HepG2 (cell line): ENCODE results near the gene METRN. TPM values are rescaled to one million over a fixed set of nuclear protein-coding genes. Genes with fewer than 3 reads are reported as not detected.

Experiments
- ATAC-seq: fragments of 200-7000 bp; cut with Tn5 transposase; 3 replicates; pipeline ENCODE4 v1.9.1; 2020; ENCODE audit warnings: mild to moderate bottlenecking, moderate library complexity
- BruUV-seq: library from RNA; stranded (reverse); fragments of 400-500 nt; replicated peaks from 2 replicates; lab custom pipeline; 2021; lab: Mats Ljungman, UMichigan
- CTCF ChIA-PET: fragments of 300-600 bp; formaldehyde crosslinking; extraction: SDS; loops from one replicate; lab custom pipeline; 2021; ENCODE audit warnings: low total read pairs, inconsistent platforms, low intra/inter-chr PET ratio; lab: Yijun Ruan, JAX
- POLR2A ChIA-PET: fragments of 350-600 bp; sonication (Branson Sonifier 250); formaldehyde crosslinking; loops from one replicate; lab custom pipeline; 2020; ENCODE audit warnings: antibody characterized with exemption, inconsistent platforms; lab: Yijun Ruan, JAX
- DNase-seq: peaks from one replicate; pipeline ENCODE4 v3.0.0-alpha.2; 2015; ENCODE audit warnings: low spot score
- FAIRE-seq: peaks from 3 replicates; lab custom pipeline; 2011; peaks lifted over from hg19 to GRCh38; lab: Jason Lieb, UNC
- H2AFZ ChIP-seq: one replicate; pipeline ENCODE4 v1.6.1; 2011; ENCODE audit warnings: low read length, inconsistent platforms
- H3K27ac ChIP-seq: fragments of 300-600 bp; 3 replicates; pipeline ENCODE4 v1.8.0; 2011; ENCODE audit warnings: mixed run types, mild to moderate bottlenecking, mixed read lengths, low read length, inconsistent platforms; ENCODE audit not compliant: insufficient read depth; ENCODE audit errors: extremely low read length
- H3K27me3 ChIP-seq, 2 experiments: fragments of 200-600 bp in 1 of 2; 2 replicates in 1 of 2; 3 replicates in 1 of 2; pipeline versions ENCODE4 v1.6.0 to v1.8.0; 2011; ENCODE audit warnings: low read length in 2 of 2, mild to moderate bottlenecking in 2 of 2, moderate library complexity in 2 of 2, inconsistent platforms in 1 of 2; ENCODE audit not compliant: insufficient read depth in 2 of 2, control insufficient read depth in 1 of 2
- H3K36me3 ChIP-seq, 2 experiments: fragments of 200-600 bp in 1 of 2; replicated peaks in 1 of 2; 2 replicates in 1 of 2; 3 replicates in 1 of 2; pipeline versions ENCODE4 v1.5.1 to v1.8.0; 2011; ENCODE audit warnings: low read length in 2 of 2, inconsistent platforms in 1 of 2; ENCODE audit not compliant: insufficient read depth in 2 of 2, control insufficient read depth in 1 of 2
- H3K4me1 ChIP-seq: 2 replicates; pipeline ENCODE4 v1.5.1; 2012; ENCODE audit warnings: low read length, inconsistent platforms; ENCODE audit not compliant: insufficient read depth
- H3K4me2 ChIP-seq: 2 replicates; pipeline ENCODE4 v1.6.0; 2011; ENCODE audit warnings: low read depth, low read length, inconsistent platforms
- H3K4me3 ChIP-seq, 3 experiments: fragments of 200-600 bp in 1 of 3; sonication (generic), shearing (Covaris generic) in 1 of 3; replicated peaks in 1 of 3; 2 replicates each; pipeline ENCODE4 v1.5.1; 2011 to 2016; ENCODE audit warnings: low read length in 3 of 3, inconsistent platforms in 2 of 3, low read depth in 2 of 3, mild to moderate bottlenecking in 2 of 3, control low read depth in 1 of 3, mixed read lengths in 1 of 3; ENCODE audit not compliant: insufficient read depth in 1 of 3
- H3K79me2 ChIP-seq: one replicate; pipeline ENCODE4 v1.6.1; 2011; ENCODE audit warnings: low read length, inconsistent platforms; ENCODE audit not compliant: insufficient read depth
- H3K9ac ChIP-seq: 2 replicates; pipeline ENCODE4 v1.6.0; 2011; ENCODE audit warnings: mild to moderate bottlenecking, low read depth, low read length, inconsistent platforms; ENCODE audit not compliant: insufficient read depth
- H3K9me3 ChIP-seq: 2 replicates; pipeline ENCODE4 v1.5.1; 2012; ENCODE audit warnings: mild to moderate bottlenecking, low read length
- H4K20me1 ChIP-seq: 2 replicates; pipeline ENCODE4 v1.6.0; 2011; ENCODE audit warnings: inconsistent platforms, mild to moderate bottlenecking, low read length, moderate library complexity; ENCODE audit not compliant: insufficient read depth
- HNRNPK ChIP-seq: fragments of 200-400 bp; formaldehyde crosslinking; IDR thresholded peaks from 2 replicates; pipeline ENCODE4 v1.6.1; 2018; ENCODE audit warnings: low read length, low read depth, moderate library complexity, mild to moderate bottlenecking; ENCODE audit not compliant: poor library complexity, severe bottlenecking
- IRF9 ChIP-seq: sonication (generic); formaldehyde crosslinking; IDR thresholded peaks from 2 replicates; pipeline ENCODE4 v1.8.0; 2022; ENCODE audit warnings: missing genetic modification reagents, mild to moderate bottlenecking, borderline replicate concordance
- MAF1 ChIP-seq: sonication (generic); formaldehyde crosslinking; IDR thresholded peaks from 2 replicates; pipeline ENCODE4 v1.5.0; 2020; ENCODE audit warnings: missing genetic modification reagents, borderline replicate concordance
- TMF1 ChIP-seq: sonication (generic); formaldehyde crosslinking; IDR thresholded peaks from 2 replicates; pipeline ENCODE4 v1.8.1; 2022; ENCODE audit warnings: low read depth, missing genetic modification reagents
- ZFP36 ChIP-seq: fragments of 150-350 bp; IDR thresholded peaks from 2 replicates; pipeline ENCODE4 v1.6.1; 2018; ENCODE audit warnings: borderline replicate concordance, low read length, low read depth; ENCODE audit not compliant: partially characterized antibody
- ZNF24 ChIP-seq: fragments of 450-650 bp; IDR thresholded peaks from 2 replicates; pipeline ENCODE4 v1.6.1; 2017; ENCODE audit warnings: antibody characterized with exemption, mild to moderate bottlenecking
- WGBS: methylation state at CpG from one replicate; pipeline ENCODE4 v1.1.6; 2017; ENCODE audit warnings: low lambda C conversion rate; 5-methylcytosine and 5-hydroxymethylcytosine counted together
- in situ Hi-C: cut with HindIII; loops from 2 replicates; pipeline ENCODE4 v1.10.0; 2017; ENCODE audit warnings: low pct_unique_long_range_greater_than_20kb; ENCODE audit not compliant: extremely low pct_ligation_motif_present
- intact Hi-C: fragments of 100-400 bp; cut with micrococcal nuclease; formaldehyde crosslinking; loops from one replicate; pipeline ENCODE4 v1.10.0; 2022; ENCODE audit not compliant: unreplicated experiment
- polyA plus RNA-seq, 8 experiments: library from polyadenylated mRNA; depleted of rRNA in 3 of 8; stranded (reverse) in 7 of 8; unstranded in 1 of 8; fragments of >200 nt; fragmentation: Illumina TruSeq in 4 of 8; extraction: Trizol in 4 of 8; gene quantifications; 2 replicates each; pipeline versions ENCODE4 v1.2.1 to v1.2.3, GENCODE V29; 2011 to 2016; ENCODE audit warnings: low read depth in 4 of 8, missing spikeins in 1 of 8, mixed read lengths in 1 of 8; ENCODE audit not compliant: insufficient read depth in 1 of 8
- total RNA-seq, 5 experiments: library from RNA; depleted of rRNA; stranded (reverse); fragments of >200 nt; fragmentation: Illumina TruSeq; extraction: Trizol; gene quantifications; 2 replicates each; pipeline ENCODE4 v1.2.3, GENCODE V29; 2016; ENCODE audit warnings: low read depth in 1 of 5

Gene METRN
- total and polyA plus RNA-seq, 2 of the 13 experiments (the other 11 are each of a cell fraction or from before 2014, with no cell fraction given): 25.5 to 46.1 TPM

GRCh38 chr16:750485-750884 is 35.6 kb downstream of the METRN start:
- BruUV-seq: no TSS peak
- Histone ChIP-seq H3K27ac (no peak overlapping the region), H3K4me1 (peaks cover 11% of the 10 kb centered on the region), H3K4me2 (no peak overlapping the region), H3K36me3 (no peaks in the 10 kb centered on the region), H4K20me1 (no peaks in the 10 kb centered on the region), H3K9ac (no peak overlapping the region), H3K4me3 (no peak overlapping the region), H3K79me2 (no peaks in the 10 kb centered on the region), H2AFZ (no peak overlapping the region), H3K27me3 (peaks cover 5 to 43% of the 10 kb centered on the region in 2 experiments), H3K9me3 (no peaks in the 10 kb centered on the region)
- TF ChIP-seq IRF9 (no peak), TMF1 (CRISPR knock-in tag) (no peak), HNRNPK (no peak), MAF1 (no peak)
- in situ Hi-C loops (no loop called here), intact Hi-C loops (no loop called here)
- FAIRE-seq (no peak), ATAC-seq (no peak), DNase-seq (no peak)
- ChIA-PET CTCF (no interaction called here), POLR2A (interaction anchor here (0.6 kb wide), 1 partner anchor 36 kb away, joined by 3 read pairs; the partner anchor contains the start of gene METRN)
- WGBS: 61% methylated on average over 6 of the region's 9 CpGs

GRCh38 chr16:751152-752006 is 36.5 kb downstream of the METRN start:
- 0 out of 2 replicates have a peak overlapping the region, but pooled peaks have one; percentile 26 for H3K4me2 ChIP-seq
- ATAC-seq: no peak
- H2AFZ ChIP-seq: no peak overlapping the region
- intact Hi-C loops: no loop called here
- H3K27ac ChIP-seq: no peak overlapping the region
- POLR2A ChIA-PET: interaction anchor here (1.3 kb wide), 1 partner anchor 10 kb away, joined by 3 read pairs; no protein-coding TSS in a partner anchor
- CTCF ChIA-PET: no interaction called here
- BruUV-seq: no TSS peak
- peaks cover 5 to 47% of the 10 kb centered on the region in 2 experiments for H3K27me3 ChIP-seq
- 19% methylated on average over 29 of the region's 39 CpGs for WGBS
- TF ChIP-seq ZNF24 (no peak), ZFP36 (peak; percentile 59)
- peak overlapping the region in 1 of 3 experiments; percentile 27; a peak in 1 of 6 replicates for H3K4me3 ChIP-seq
- H3K4me1 ChIP-seq: peaks cover 11% of the 10 kb centered on the region
- in situ Hi-C loops: no loop called here
- no peaks in the 10 kb centered on the region for H3K79me2 ChIP-seq
- H3K9ac ChIP-seq: no peak overlapping the region
- H3K9me3 ChIP-seq: no peaks in the 10 kb centered on the region
- no peaks in the 10 kb centered on the region for H4K20me1 ChIP-seq
- no peak for DNase-seq
- no peak for FAIRE-seq
- H3K36me3 ChIP-seq: no peaks in the 10 kb centered on the region
